Endodermal cell (in vitro differentiated cells): Measurements from ENCODE around the gene RALGPS1. TPM values are rescaled to one million over a fixed set of nuclear protein-coding genes. Genes with fewer than 3 reads are reported as not detected.

Source experiments
- DNase-seq: peaks from one replicate; pipeline ENCODE4 v3.0.0-alpha.2; 2017
- H3K27ac ChIP-seq: 2 replicates; pipeline ENCODE4 v1.5.1; 2013; ENCODE audit warnings: mild to moderate bottlenecking, low read depth, low read length, moderate library complexity
- H3K27me3 ChIP-seq: 2 replicates; pipeline ENCODE4 v1.6.1; 2013; ENCODE audit warnings: mild to moderate bottlenecking, low read length, moderate library complexity; ENCODE audit not compliant: insufficient read depth, control insufficient read depth, poor library complexity, severe bottlenecking
- H3K36me3 ChIP-seq: 2 replicates; pipeline ENCODE4 v1.7.0; 2013; ENCODE audit warnings: mild to moderate bottlenecking, low read length, moderate library complexity; ENCODE audit not compliant: control insufficient read depth, insufficient read depth
- H3K4me1 ChIP-seq: one replicate; pipeline ENCODE4 v1.7.0; 2013; ENCODE audit warnings: low read length; ENCODE audit not compliant: control insufficient read depth, insufficient read depth
- H3K4me3 ChIP-seq: 2 replicates; pipeline ENCODE4 v1.5.1; 2013; ENCODE audit warnings: mild to moderate bottlenecking, low read length, moderate library complexity
- H3K9ac ChIP-seq: 2 replicates; pipeline ENCODE4 v1.6.1; 2013; ENCODE audit warnings: mild to moderate bottlenecking, low read length, moderate library complexity; ENCODE audit not compliant: poor library complexity, severe bottlenecking; ENCODE audit errors: extremely low read depth
- H3K9me3 ChIP-seq: 2 replicates; pipeline ENCODE4 v1.6.1; 2013; ENCODE audit warnings: mild to moderate bottlenecking, low read length, moderate library complexity; ENCODE audit not compliant: control insufficient read depth
- H3K27ac Mint-ChIP-seq: 2 replicates; pipeline ENCODE4 v1.8.0; 2020; ENCODE audit warnings: mixed read lengths
- H3K27me3 Mint-ChIP-seq: 2 replicates; pipeline ENCODE4 v1.8.0; 2021; ENCODE audit warnings: mild to moderate bottlenecking, mixed read lengths; ENCODE audit not compliant: insufficient read depth
- H3K36me3 Mint-ChIP-seq: 2 replicates; pipeline ENCODE4 v1.8.0; 2020; ENCODE audit warnings: low read depth, mixed read lengths
- H3K4me1 Mint-ChIP-seq: 2 replicates; pipeline ENCODE4 v1.8.0; 2020; ENCODE audit warnings: mixed read lengths
- H3K4me3 Mint-ChIP-seq: 2 replicates; pipeline ENCODE4 v1.8.0; 2020; ENCODE audit warnings: mild to moderate bottlenecking, moderate library complexity, mixed read lengths
- H3K9me3 Mint-ChIP-seq: 2 replicates; pipeline ENCODE4 v1.8.0; 2020; ENCODE audit warnings: mild to moderate bottlenecking, mixed read lengths
- CTCF ChIP-seq: fragments of 200-600 bp; sonication (generic); conservative IDR thresholded peaks from 2 replicates; pipeline ENCODE4 v1.5.0; 2021; ENCODE audit warnings: antibody characterized with exemption, mild to moderate bottlenecking
- WGBS, 2 experiments: methylation state at CpG; one replicate each; pipeline versions ENCODE4 v1.1.5 to v1.1.7; 2013; ENCODE audit warnings: missing lambda C conversion rate in 2 of 2, mixed read lengths in 1 of 2; ENCODE audit not compliant: insufficient coverage in 1 of 2, insufficient read length in 1 of 2; 5-methylcytosine and 5-hydroxymethylcytosine counted together
- total RNA-seq, 2 donors: library from RNA; stranded (reverse); fragmentation: NEBNext Ultra II Directional in 1 of 2; extraction: Animal tissue kit (Norgen Biotek cat#: 25700) in 1 of 2; gene quantifications; 2 replicates in 1 of 2; 3 replicates in 1 of 2; pipeline ENCODE4 v1.2.1, GENCODE V29; 2021

The RALGPS1 gene
- total RNA-seq, 2 donors from 2014 or later: 23.3 to 25.0 TPM

GRCh38 chr9:127118597-127119319, 204.2 kb downstream of the RALGPS1 start:
- Histone ChIP-seq H3K27ac (no peak overlapping the region), H3K9ac (no peak overlapping the region), H3K4me3 (no peak overlapping the region), H3K36me3 (no peaks in the 10 kb centered on the region), H3K4me1 (peaks cover 20% of the 10 kb centered on the region), H3K27me3 (no peaks in the 10 kb centered on the region), H3K9me3 (no peaks in the 10 kb centered on the region)
- Mint-ChIP-seq H3K4me3 (no peak overlapping the region), H3K27ac (no peak overlapping the region), H3K9me3 (no peaks in the 10 kb centered on the region), H3K36me3 (peaks cover 6% of the 10 kb centered on the region), H3K4me1 (peaks cover 51% of the 10 kb centered on the region), H3K27me3 (peaks cover 2% of the 10 kb centered on the region)
- DNase-seq: no peak
- TF ChIP-seq CTCF: no peak
- 92 to 95% methylated on average over 3 to 8 of the region's 8 CpGs for WGBS, 2 experiments

GRCh38 chr9:127119320-127119709, 204.7 kb downstream of the RALGPS1 start:
- H3K27me3 ChIP-seq: no peaks in the 10 kb centered on the region

GRCh38 chr9:127121628-127122175, 207.1 kb downstream of the RALGPS1 start:
- Mint-ChIP-seq H3K9me3 (no peaks in the 10 kb centered on the region), H3K4me3 (peak overlapping the region; percentile 72), H3K36me3 (peaks cover 6% of the 10 kb centered on the region), H3K4me1 (peaks cover 56% of the 10 kb centered on the region), H3K27ac (peak overlapping the region; percentile 85), H3K27me3 (peaks cover 9% of the 10 kb centered on the region)
- WGBS, 2 experiments: 28 to 36% methylated on average over 3 to 20 of the region's 20 CpGs
- H3K9me3 ChIP-seq: no peaks in the 10 kb centered on the region
- H3K9ac ChIP-seq: peak overlapping the region; percentile 39
- DNase-seq: no peak
- peak overlapping the region; percentile 88 for H3K4me3 ChIP-seq
- TF ChIP-seq CTCF: no peak
- H3K4me1 ChIP-seq: peaks cover 19% of the 10 kb centered on the region
- H3K36me3 ChIP-seq: no peaks in the 10 kb centered on the region
- no peaks in the 10 kb centered on the region for H3K27me3 ChIP-seq
- H3K27ac ChIP-seq: peak overlapping the region; percentile 83

More at GRCh38 chr9:127119320-127119709, 204.7 kb downstream of the RALGPS1 start:
- no peak for DNase-seq
- H3K36me3 Mint-ChIP-seq: peaks cover 6% of the 10 kb centered on the region
- H3K27me3 Mint-ChIP-seq: peaks cover 2% of the 10 kb centered on the region
- H3K4me1 Mint-ChIP-seq: peaks cover 50% of the 10 kb centered on the region
- no peak for TF ChIP-seq CTCF
- H3K27ac Mint-ChIP-seq: no peak overlapping the region
- Histone ChIP-seq H3K4me3 (no peak overlapping the region), H3K4me1 (peaks cover 19% of the 10 kb centered on the region), H3K36me3 (no peaks in the 10 kb centered on the region), H3K9me3 (no peaks in the 10 kb centered on the region), H3K27ac (no peak overlapping the region), H3K9ac (no peak overlapping the region)
- no peaks in the 10 kb centered on the region for H3K9me3 Mint-ChIP-seq
- no peak overlapping the region for H3K4me3 Mint-ChIP-seq
- 93 to 100% methylated on average over 4 of the region's 4 CpGs for WGBS, 2 experiments
